Measurements from ENCODE around the gene ARHGAP23. TPM values are rescaled to one million over a fixed set of nuclear protein-coding genes. Genes with fewer than 3 reads are reported as not detected.
"Not testable (repeated sequence)": the region's sequence is repeated elsewhere in the genome, so short reads cannot be mapped to it uniquely, and the experiment has no call there.

Gene ARHGAP23
- polyA plus RNA-seq, 1 donor (not counting 4 experiments of a cell fraction or from before 2014, with no cell fraction given), result 6.1 TPM

GRCh38 chr17:38485146-38485468 is 56.8 kb downstream of the ARHGAP23 start:
- Histone ChIP-seq H3K79me2 (ENCODE audit: control insufficient read depth, insufficient read depth, low read length) (no peaks in the 10 kb centered on the region), H3K9me3 (ENCODE audit: control insufficient read depth, low read depth, low read length) (no peaks in the 10 kb centered on the region), H2AFZ (ENCODE audit: control insufficient read depth, low read length) (no peak overlapping the region), H3K4me2 (ENCODE audit: control insufficient read depth, extremely low read depth, insufficient read depth, low read depth, low read length) (no peak overlapping the region), H3K9ac (ENCODE audit: control insufficient read depth, extremely low read depth, insufficient read depth, low read length) (no peak overlapping the region), H3K4me1 (ENCODE audit: control insufficient read depth, extremely low read depth, insufficient read depth, low read length) (peaks cover 8% of the 10 kb centered on the region), H4K20me1 (ENCODE audit: control insufficient read depth, extremely low read depth, insufficient read depth, low read length) (no peaks in the 10 kb centered on the region), H3K27me3 (ENCODE audit: control insufficient read depth, extremely low read depth, insufficient read depth, low read length) (no peaks in the 10 kb centered on the region), H3K4me3 (ENCODE audit: control insufficient read depth in 2 of 3, extremely low read depth in 1 of 3, insufficient read depth in 2 of 3, low read depth in 1 of 3, low read length in 3 of 3) (no peak overlapping the region), H3K36me3 (ENCODE audit: control insufficient read depth in 2 of 2, extremely low read depth in 1 of 2, insufficient read depth in 2 of 2, low read length in 2 of 2) (peaks cover 4 to 9% of the 10 kb centered on the region in 2 experiments), H3K9me1 (ENCODE audit: control insufficient read depth, extremely low read depth, insufficient read depth, low read length) (no peaks in the 10 kb centered on the region), H3K27ac (ENCODE audit: control insufficient read depth, insufficient read depth, low read length) (no peak overlapping the region)
- TF ChIP-seq EZH2 (IDR thresholded peaks at IDR 0.05; ENCODE audit: low read length) (no peak), CTCF (optimal IDR thresholded peaks at IDR 0.05 in 1 of 3, IDR thresholded peaks at IDR 0.05 in 1 of 3, conservative IDR thresholded peaks at IDR 0.05 in 1 of 3; ENCODE audit: extremely low read depth in 1 of 3, insufficient read depth in 2 of 3, low read length in 3 of 3) (no peak)
- FAIRE-seq (no peak), DNase-seq (ENCODE audit: low read depth, low spot score) (no peak)
- dilution Hi-C loops (cut with MboI; ENCODE audit: extremely low pct_ligation_motif_present, low sequenced_read_pairs), result no loop called here

- H2AFZ ChIP-seq (ENCODE audit: control insufficient read depth, low read length); H3K36me3 ChIP-seq (ENCODE audit: control insufficient read depth in 2 of 2, extremely low read depth in 1 of 2, insufficient read depth in 2 of 2, low read length in 2 of 2); H3K9me3 ChIP-seq (ENCODE audit: control insufficient read depth, low read depth, low read length); H3K4me3 ChIP-seq (ENCODE audit: control insufficient read depth in 2 of 3, extremely low read depth in 1 of 3, insufficient read depth in 2 of 3, low read depth in 1 of 3, low read length in 3 of 3); H3K79me2 ChIP-seq (ENCODE audit: control insufficient read depth, insufficient read depth, low read length); H3K27ac ChIP-seq (ENCODE audit: control insufficient read depth, insufficient read depth, low read length); FAIRE-seq; H3K9me1 ChIP-seq (ENCODE audit: control insufficient read depth, extremely low read depth, insufficient read depth, low read length); H3K27me3 ChIP-seq (ENCODE audit: control insufficient read depth, extremely low read depth, insufficient read depth, low read length); H3K4me1 ChIP-seq (ENCODE audit: control insufficient read depth, extremely low read depth, insufficient read depth, low read length); H4K20me1 ChIP-seq (ENCODE audit: control insufficient read depth, extremely low read depth, insufficient read depth, low read length); dilution Hi-C loops (cut with MboI; ENCODE audit: extremely low pct_ligation_motif_present, low sequenced_read_pairs); H3K4me2 ChIP-seq (ENCODE audit: control insufficient read depth, extremely low read depth, insufficient read depth, low read depth, low read length); H3K9ac ChIP-seq (ENCODE audit: control insufficient read depth, extremely low read depth, insufficient read depth, low read length); DNase-seq (ENCODE audit: low read depth, low spot score): not testable (repeated sequence)
Observed at GRCh38 chr17:38485681-38486298, 57.5 kb downstream of the ARHGAP23 start.

- H3K27ac ChIP-seq (ENCODE audit: control insufficient read depth, insufficient read depth, low read length); H2AFZ ChIP-seq (ENCODE audit: control insufficient read depth, low read length); H3K4me3 ChIP-seq (ENCODE audit: control insufficient read depth in 2 of 3, extremely low read depth in 1 of 3, insufficient read depth in 2 of 3, low read depth in 1 of 3, low read length in 3 of 3); H3K27me3 ChIP-seq (ENCODE audit: control insufficient read depth, extremely low read depth, insufficient read depth, low read length); H3K4me1 ChIP-seq (ENCODE audit: control insufficient read depth, extremely low read depth, insufficient read depth, low read length); H3K9me1 ChIP-seq (ENCODE audit: control insufficient read depth, extremely low read depth, insufficient read depth, low read length); H3K79me2 ChIP-seq (ENCODE audit: control insufficient read depth, insufficient read depth, low read length); FAIRE-seq; dilution Hi-C loops (cut with MboI; ENCODE audit: extremely low pct_ligation_motif_present, low sequenced_read_pairs); DNase-seq (ENCODE audit: low read depth, low spot score); H3K9ac ChIP-seq (ENCODE audit: control insufficient read depth, extremely low read depth, insufficient read depth, low read length); H3K4me2 ChIP-seq (ENCODE audit: control insufficient read depth, extremely low read depth, insufficient read depth, low read depth, low read length); H3K9me3 ChIP-seq (ENCODE audit: control insufficient read depth, low read depth, low read length); H4K20me1 ChIP-seq (ENCODE audit: control insufficient read depth, extremely low read depth, insufficient read depth, low read length): not testable (repeated sequence)
- peaks cover 21 to 26% of the 10 kb centered on the region in 2 experiments for H3K36me3 ChIP-seq (ENCODE audit: control insufficient read depth in 2 of 2, extremely low read depth in 1 of 2, insufficient read depth in 2 of 2, low read length in 2 of 2)
Observed at GRCh38 chr17:38489774-38490173, 61.5 kb downstream of the ARHGAP23 start.

GRCh38 chr17:38491346-38492066 is 63.2 kb downstream of the ARHGAP23 start:
- H3K27ac ChIP-seq (ENCODE audit: control insufficient read depth, insufficient read depth, low read length); H3K9me3 ChIP-seq (ENCODE audit: control insufficient read depth, low read depth, low read length); H2AFZ ChIP-seq (ENCODE audit: control insufficient read depth, low read length); H3K79me2 ChIP-seq (ENCODE audit: control insufficient read depth, insufficient read depth, low read length); FAIRE-seq; H3K4me3 ChIP-seq (ENCODE audit: control insufficient read depth in 2 of 3, extremely low read depth in 1 of 3, insufficient read depth in 2 of 3, low read depth in 1 of 3, low read length in 3 of 3); H3K4me1 ChIP-seq (ENCODE audit: control insufficient read depth, extremely low read depth, insufficient read depth, low read length); H3K9ac ChIP-seq (ENCODE audit: control insufficient read depth, extremely low read depth, insufficient read depth, low read length); dilution Hi-C loops (cut with MboI; ENCODE audit: extremely low pct_ligation_motif_present, low sequenced_read_pairs); H3K4me2 ChIP-seq (ENCODE audit: control insufficient read depth, extremely low read depth, insufficient read depth, low read depth, low read length); DNase-seq (ENCODE audit: low read depth, low spot score); H3K9me1 ChIP-seq (ENCODE audit: control insufficient read depth, extremely low read depth, insufficient read depth, low read length); H3K27me3 ChIP-seq (ENCODE audit: control insufficient read depth, extremely low read depth, insufficient read depth, low read length); H4K20me1 ChIP-seq (ENCODE audit: control insufficient read depth, extremely low read depth, insufficient read depth, low read length): not testable (repeated sequence)
- peaks cover 18 to 26% of the 10 kb centered on the region in 2 experiments for H3K36me3 ChIP-seq (ENCODE audit: control insufficient read depth in 2 of 2, extremely low read depth in 1 of 2, insufficient read depth in 2 of 2, low read length in 2 of 2)

All from keratinocyte (primary cell).